ENCODE results near the gene ARHGAP28.

Gene ARHGAP28

GRCh38 chr18:6746386-6746960 is 17.0 kb downstream of the ARHGAP28 start:
- Histone ChIP-seq H3K27ac (ENCODE audit: low read depth in 2 of 2, low read length in 2 of 2) (no peak overlapping the region), H3K9me3 (ENCODE audit: control insufficient read depth in 2 of 2, low read length in 2 of 2) (no peaks in the 10 kb centered on the region), H3K27me3 (ENCODE audit: control insufficient read depth in 2 of 2, insufficient read depth in 2 of 2, low read length in 2 of 2) (no peaks in the 10 kb centered on the region), H3K9ac (ENCODE audit: low read depth in 1 of 2, low read length in 2 of 2) (no peak overlapping the region), H3K36me3 (ENCODE audit: control insufficient read depth in 2 of 2, insufficient read depth in 2 of 2, low read length in 2 of 2) (no peaks in the 10 kb centered on the region), H3K4me3 (ENCODE audit: low read length in 2 of 2) (no peak overlapping the region), H3K4me1 (ENCODE audit: control insufficient read depth in 2 of 2, insufficient read depth in 2 of 2, low read length in 2 of 2) (no peaks in the 10 kb centered on the region)

GRCh38 chr18:6747646-6748045 is 18.1 kb downstream of the ARHGAP28 start:
- Histone ChIP-seq H3K27me3 (ENCODE audit: control insufficient read depth in 2 of 2, insufficient read depth in 2 of 2, low read length in 2 of 2) (no peaks in the 10 kb centered on the region), H3K36me3 (ENCODE audit: control insufficient read depth in 2 of 2, insufficient read depth in 2 of 2, low read length in 2 of 2) (no peaks in the 10 kb centered on the region), H3K9me3 (ENCODE audit: control insufficient read depth in 2 of 2, low read length in 2 of 2) (no peaks in the 10 kb centered on the region), H3K27ac (ENCODE audit: low read depth in 2 of 2, low read length in 2 of 2) (no peak overlapping the region), H3K9ac (ENCODE audit: low read depth in 1 of 2, low read length in 2 of 2) (no peak overlapping the region), H3K4me1 (ENCODE audit: control insufficient read depth in 2 of 2, insufficient read depth in 2 of 2, low read length in 2 of 2) (no peaks in the 10 kb centered on the region), H3K4me3 (ENCODE audit: low read length in 2 of 2) (no peak overlapping the region)

- no peak overlapping the region for H3K4me3 ChIP-seq (ENCODE audit: low read length in 2 of 2)
- H3K9me3 ChIP-seq (ENCODE audit: control insufficient read depth in 2 of 2, low read length in 2 of 2) = no peaks in the 10 kb centered on the region
- H3K27ac ChIP-seq (ENCODE audit: low read depth in 2 of 2, low read length in 2 of 2) = no peak overlapping the region
- H3K36me3 ChIP-seq (ENCODE audit: control insufficient read depth in 2 of 2, insufficient read depth in 2 of 2, low read length in 2 of 2) = no peaks in the 10 kb centered on the region
- H3K4me1 ChIP-seq (ENCODE audit: control insufficient read depth in 2 of 2, insufficient read depth in 2 of 2, low read length in 2 of 2) = no peaks in the 10 kb centered on the region
- no peak overlapping the region for H3K9ac ChIP-seq (ENCODE audit: low read depth in 1 of 2, low read length in 2 of 2)
- no peaks in the 10 kb centered on the region for H3K27me3 ChIP-seq (ENCODE audit: control insufficient read depth in 2 of 2, insufficient read depth in 2 of 2, low read length in 2 of 2)
Measured at GRCh38 chr18:6748241-6748640, 18.7 kb downstream of the ARHGAP28 start.

GRCh38 chr18:6750411-6750810 is 20.9 kb downstream of the ARHGAP28 start:
- Histone ChIP-seq H3K4me1 (ENCODE audit: control insufficient read depth in 2 of 2, insufficient read depth in 2 of 2, low read length in 2 of 2) (no peaks in the 10 kb centered on the region), H3K9me3 (ENCODE audit: control insufficient read depth in 2 of 2, low read length in 2 of 2) (no peaks in the 10 kb centered on the region), H3K27me3 (ENCODE audit: control insufficient read depth in 2 of 2, insufficient read depth in 2 of 2, low read length in 2 of 2) (no peaks in the 10 kb centered on the region), H3K36me3 (ENCODE audit: control insufficient read depth in 2 of 2, insufficient read depth in 2 of 2, low read length in 2 of 2) (no peaks in the 10 kb centered on the region), H3K9ac (ENCODE audit: low read depth in 1 of 2, low read length in 2 of 2) (no peak overlapping the region), H3K4me3 (ENCODE audit: low read length in 2 of 2) (no peak overlapping the region), H3K27ac (ENCODE audit: low read depth in 2 of 2, low read length in 2 of 2) (no peak overlapping the region)

GRCh38 chr18:6751222-6751621 is 21.7 kb downstream of the ARHGAP28 start:
- H3K27ac ChIP-seq (ENCODE audit: low read depth in 2 of 2, low read length in 2 of 2) = no peak overlapping the region
- no peak overlapping the region for H3K4me3 ChIP-seq (ENCODE audit: low read length in 2 of 2)
- H3K9me3 ChIP-seq (ENCODE audit: control insufficient read depth in 2 of 2, low read length in 2 of 2) = no peaks in the 10 kb centered on the region
- no peaks in the 10 kb centered on the region for H3K4me1 ChIP-seq (ENCODE audit: control insufficient read depth in 2 of 2, insufficient read depth in 2 of 2, low read length in 2 of 2)
- no peaks in the 10 kb centered on the region for H3K36me3 ChIP-seq (ENCODE audit: control insufficient read depth in 2 of 2, insufficient read depth in 2 of 2, low read length in 2 of 2)
- H3K27me3 ChIP-seq (ENCODE audit: control insufficient read depth in 2 of 2, insufficient read depth in 2 of 2, low read length in 2 of 2) = no peaks in the 10 kb centered on the region
- H3K9ac ChIP-seq (ENCODE audit: low read depth in 1 of 2, low read length in 2 of 2) = no peak overlapping the region

- H3K27ac ChIP-seq (ENCODE audit: low read depth in 2 of 2, low read length in 2 of 2) = peak overlapping the region in 1 of 2 donors; percentile 54
- no peaks in the 10 kb centered on the region for H3K36me3 ChIP-seq (ENCODE audit: control insufficient read depth in 2 of 2, insufficient read depth in 2 of 2, low read length in 2 of 2)
- no peaks in the 10 kb centered on the region for H3K9me3 ChIP-seq (ENCODE audit: control insufficient read depth in 2 of 2, low read length in 2 of 2)
- no peaks in the 10 kb centered on the region for H3K4me1 ChIP-seq (ENCODE audit: control insufficient read depth in 2 of 2, insufficient read depth in 2 of 2, low read length in 2 of 2)
- no peaks in the 10 kb centered on the region for H3K27me3 ChIP-seq (ENCODE audit: control insufficient read depth in 2 of 2, insufficient read depth in 2 of 2, low read length in 2 of 2)
- no peak overlapping the region for H3K4me3 ChIP-seq (ENCODE audit: low read length in 2 of 2)
- H3K9ac ChIP-seq (ENCODE audit: low read depth in 1 of 2, low read length in 2 of 2) = no peak overlapping the region
Measured at GRCh38 chr18:6752202-6752860, 22.8 kb downstream of the ARHGAP28 start.

- Histone ChIP-seq H3K4me1 (ENCODE audit: control insufficient read depth in 2 of 2, insufficient read depth in 2 of 2, low read length in 2 of 2) (no peaks in the 10 kb centered on the region), H3K9ac (ENCODE audit: low read depth in 1 of 2, low read length in 2 of 2) (no peak overlapping the region), H3K27ac (ENCODE audit: low read depth in 2 of 2, low read length in 2 of 2) (no peak overlapping the region), H3K36me3 (ENCODE audit: control insufficient read depth in 2 of 2, insufficient read depth in 2 of 2, low read length in 2 of 2) (no peaks in the 10 kb centered on the region), H3K4me3 (ENCODE audit: low read length in 2 of 2) (no peak overlapping the region), H3K27me3 (ENCODE audit: control insufficient read depth in 2 of 2, insufficient read depth in 2 of 2, low read length in 2 of 2) (no peaks in the 10 kb centered on the region), H3K9me3 (ENCODE audit: control insufficient read depth in 2 of 2, low read length in 2 of 2) (no peaks in the 10 kb centered on the region)
Measured at GRCh38 chr18:6755107-6755506, 25.6 kb downstream of the ARHGAP28 start.

- no peak overlapping the region for H3K27ac ChIP-seq (ENCODE audit: low read depth in 2 of 2, low read length in 2 of 2)
- H3K36me3 ChIP-seq (ENCODE audit: control insufficient read depth in 2 of 2, insufficient read depth in 2 of 2, low read length in 2 of 2) = no peaks in the 10 kb centered on the region
- no peak overlapping the region for H3K9ac ChIP-seq (ENCODE audit: low read depth in 1 of 2, low read length in 2 of 2)
- H3K27me3 ChIP-seq (ENCODE audit: control insufficient read depth in 2 of 2, insufficient read depth in 2 of 2, low read length in 2 of 2) = no peaks in the 10 kb centered on the region
- no peaks in the 10 kb centered on the region for H3K9me3 ChIP-seq (ENCODE audit: control insufficient read depth in 2 of 2, low read length in 2 of 2)
- H3K4me1 ChIP-seq (ENCODE audit: control insufficient read depth in 2 of 2, insufficient read depth in 2 of 2, low read length in 2 of 2) = no peaks in the 10 kb centered on the region
- H3K4me3 ChIP-seq (ENCODE audit: low read length in 2 of 2) = no peak overlapping the region
Measured at GRCh38 chr18:6757931-6758330, 28.4 kb downstream of the ARHGAP28 start.

- no peaks in the 10 kb centered on the region for H3K36me3 ChIP-seq (ENCODE audit: control insufficient read depth in 2 of 2, insufficient read depth in 2 of 2, low read length in 2 of 2)
- H3K4me3 ChIP-seq (ENCODE audit: low read length in 2 of 2) = no peak overlapping the region
- no peaks in the 10 kb centered on the region for H3K27me3 ChIP-seq (ENCODE audit: control insufficient read depth in 2 of 2, insufficient read depth in 2 of 2, low read length in 2 of 2)
- no peaks in the 10 kb centered on the region for H3K4me1 ChIP-seq (ENCODE audit: control insufficient read depth in 2 of 2, insufficient read depth in 2 of 2, low read length in 2 of 2)
- no peaks in the 10 kb centered on the region for H3K9me3 ChIP-seq (ENCODE audit: control insufficient read depth in 2 of 2, low read length in 2 of 2)
- H3K9ac ChIP-seq (ENCODE audit: low read depth in 1 of 2, low read length in 2 of 2) = no peak overlapping the region
- no peak overlapping the region for H3K27ac ChIP-seq (ENCODE audit: low read depth in 2 of 2, low read length in 2 of 2)
Measured at GRCh38 chr18:6759579-6759978, 30.1 kb downstream of the ARHGAP28 start.

GRCh38 chr18:6763524-6763923 is 34.0 kb downstream of the ARHGAP28 start:
- Histone ChIP-seq H3K9ac (ENCODE audit: low read depth in 1 of 2, low read length in 2 of 2) (no peak overlapping the region), H3K27me3 (ENCODE audit: control insufficient read depth in 2 of 2, insufficient read depth in 2 of 2, low read length in 2 of 2) (no peaks in the 10 kb centered on the region), H3K36me3 (ENCODE audit: control insufficient read depth in 2 of 2, insufficient read depth in 2 of 2, low read length in 2 of 2) (no peaks in the 10 kb centered on the region), H3K4me3 (ENCODE audit: low read length in 2 of 2) (no peak overlapping the region), H3K27ac (ENCODE audit: low read depth in 2 of 2, low read length in 2 of 2) (no peak overlapping the region), H3K9me3 (ENCODE audit: control insufficient read depth in 2 of 2, low read length in 2 of 2) (no peaks in the 10 kb centered on the region), H3K4me1 (ENCODE audit: control insufficient read depth in 2 of 2, insufficient read depth in 2 of 2, low read length in 2 of 2) (no peaks in the 10 kb centered on the region)

Measured in mucosa of rectum (tissue), 2 donors.